K562 (cell line): Measurements from ENCODE around the gene RALB. TPM values are rescaled to one million over a fixed set of nuclear protein-coding genes. Genes with fewer than 3 reads are reported as not detected.

Experiments used
- FOSL1 ChIP-seq: fragments of 200-800 bp; sonication (Bioruptor generic); conservative IDR thresholded peaks from 2 replicates; pipeline ENCODE4 v1.6.1; 2016; ENCODE audit warnings: missing genetic modification characterization, missing compliant biosample characterization
- FOXJ2 ChIP-seq: fragments of 200-800 bp; sonication (Bioruptor generic); IDR thresholded peaks from 2 replicates; pipeline ENCODE4 v1.6.1; 2016; ENCODE audit warnings: missing genetic modification characterization, missing compliant biosample characterization
- FOXM1 ChIP-seq, 2 experiments: fragments of 450-650 bp in 1 of 2; sonication (generic) in 1 of 2; formaldehyde crosslinking in 1 of 2; IDR thresholded peaks; 2 replicates each; pipeline versions ENCODE4 v1.6.1 to v1.9.0; 2017 to 2022; ENCODE audit warnings: low read depth in 2 of 2, mild to moderate bottlenecking in 2 of 2, missing genetic modification reagents in 1 of 2, moderate library complexity in 1 of 2
- HNRNPL ChIP-seq: fragments of 200-400 bp; formaldehyde crosslinking; IDR thresholded peaks from 2 replicates; pipeline ENCODE4 v1.6.1; 2017; ENCODE audit warnings: low read depth, mild to moderate bottlenecking, low read length
- KHSRP ChIP-seq: fragments of 450-650 bp; IDR thresholded peaks from 2 replicates; pipeline ENCODE4 v1.6.1; 2017
- SAFB ChIP-seq: fragments of 200-400 bp; formaldehyde crosslinking; IDR thresholded peaks from 2 replicates; pipeline ENCODE4 v1.6.1; 2017; ENCODE audit warnings: low read depth, low read length, borderline replicate concordance
- SLC30A9 ChIP-seq: fragments of 250-450 bp; sonication (Bioruptor Pico); IDR thresholded peaks from 2 replicates; pipeline ENCODE4 v1.8.0; 2022; ENCODE audit warnings: mild to moderate bottlenecking, moderate library complexity
- SP2 ChIP-seq: IDR thresholded peaks from 2 replicates; pipeline ENCODE4 v1.6.1; 2011; ENCODE audit warnings: mild to moderate bottlenecking, low read depth, low read length, moderate library complexity; ENCODE audit not compliant: poor library complexity, severe bottlenecking; ENCODE audit errors: extremely low read depth
- SRSF1 ChIP-seq: fragments of 200-400 bp; formaldehyde crosslinking; IDR thresholded peaks from 2 replicates; pipeline ENCODE4 v1.6.1; 2017; ENCODE audit warnings: mild to moderate bottlenecking, low read depth, low read length, moderate library complexity
- SUPT5H ChIP-seq: fragments of 450-650 bp; IDR thresholded peaks from 2 replicates; pipeline ENCODE4 v1.6.1; 2016
- TEAD1 ChIP-seq, 2 experiments: fragments of 450-650 bp in 1 of 2; sonication (generic) in 1 of 2; formaldehyde crosslinking; IDR thresholded peaks; 2 replicates each; pipeline versions ENCODE4 v1.4.0 to v1.8.0; 2020 to 2022; ENCODE audit warnings: mild to moderate bottlenecking in 2 of 2, missing genetic modification reagents in 1 of 2
- THAP12 ChIP-seq: fragments of 250-450 bp; sonication (Bioruptor Pico); IDR thresholded peaks from 2 replicates; pipeline ENCODE4 v1.9.0; 2021; ENCODE audit warnings: mild to moderate bottlenecking, inconsistent platforms
- ZEB2 ChIP-seq: fragments of 450-650 bp; IDR thresholded peaks from 2 replicates; pipeline ENCODE4 v1.6.1; 2016
- ZNF431 ChIP-seq: sonication (generic); formaldehyde crosslinking; IDR thresholded peaks from 2 replicates; pipeline ENCODE4 v1.8.0; 2022; ENCODE audit warnings: mild to moderate bottlenecking, missing genetic modification reagents
- polyA plus RNA-seq, 8 experiments: library from polyadenylated mRNA; depleted of rRNA in 4 of 8; stranded (reverse) in 5 of 8; unstranded in 3 of 8; fragments of >200 nt; fragmentation: Nextera tagmentation in 2 of 8; fragmentation: Illumina TruSeq in 1 of 8; extraction: Ambion mirVana in 2 of 8; extraction: Trizol in 1 of 8; gene quantifications; 2 replicates each; pipeline versions ENCODE4 v1.2.1 to v1.2.3, GENCODE V29; 2011 to 2014; ENCODE audit warnings: inconsistent platforms in 1 of 8, missing spikeins in 1 of 8
- total RNA-seq, 7 experiments: library from RNA; depleted of rRNA in 6 of 7; stranded (reverse); fragments of >200 nt in 6 of 7; fragmentation: Illumina TruSeq in 2 of 7; extraction: Trizol in 2 of 7; gene quantifications; 2 replicates each; pipeline versions ENCODE4 v1.2.1 to v1.2.3, GENCODE V29; 2011 to 2021; ENCODE audit warnings: low replicate concordance in 1 of 7
- TF ChIP-seq, protein P1 (sequence below): sonication (generic); formaldehyde crosslinking; IDR thresholded peaks from 2 replicates; pipeline ENCODE4 v1.8.0; 2023; ENCODE audit warnings: mild to moderate bottlenecking, missing genetic modification reagents
- TF ChIP-seq, protein P2 (sequence below), 3 experiments: fragments of 200-800 bp in 1 of 3; fragments of 250-450 bp in 1 of 3; fragments of 450-650 bp in 1 of 3; sonication (Bioruptor Pico) in 1 of 3; sonication (Bioruptor generic) in 1 of 3; formaldehyde crosslinking in 1 of 3; IDR thresholded peaks; 2 replicates each; pipeline versions ENCODE4 v1.6.1 to v1.8.0; 2016 to 2022; ENCODE audit warnings: mild to moderate bottlenecking in 2 of 3, missing genetic modification characterization in 2 of 3, missing compliant biosample characterization in 1 of 3, moderate library complexity in 1 of 3

Gene RALB
- total and polyA plus RNA-seq, 9 of the 15 experiments (the other 6 are each of a cell fraction or from before 2014, with no cell fraction given): 14.8 to 65.6 (median 38.4) TPM

GRCh38 chr2:120252225-120253020 lies at the start of gene RALB (continued):
- TF ChIP-seq SLC30A9 (no peak), KHSRP (no peak), ZEB2 (no peak), FOXJ2 (tag) (no peak; the same call in 1 of the 2 replicates), ZNF431 (CRISPR knock-in tag) (no peak), FOSL1 (tag) (no peak), FOXM1 (IDR thresholded peaks at IDR 0.05; ENCODE audit: low read depth) (no peak), FOXM1 (CRISPR knock-in tag; IDR thresholded peaks at IDR 0.05; ENCODE audit: low read depth) (no peak), SRSF1 (no peak), TEAD1 (CRISPR knock-in tag; IDR thresholded peaks at IDR 0.05) (peak; percentile 20 to 30; a peak in 1 of 4 replicates), THAP12 (no peak), SP2 (peak; percentile 60), SAFB (no peak), SUPT5H (peak; percentile 70), HNRNPL (peak; percentile 69; the same call in 1 of the 2 replicates)
- TF ChIP-seq, protein P1, sequence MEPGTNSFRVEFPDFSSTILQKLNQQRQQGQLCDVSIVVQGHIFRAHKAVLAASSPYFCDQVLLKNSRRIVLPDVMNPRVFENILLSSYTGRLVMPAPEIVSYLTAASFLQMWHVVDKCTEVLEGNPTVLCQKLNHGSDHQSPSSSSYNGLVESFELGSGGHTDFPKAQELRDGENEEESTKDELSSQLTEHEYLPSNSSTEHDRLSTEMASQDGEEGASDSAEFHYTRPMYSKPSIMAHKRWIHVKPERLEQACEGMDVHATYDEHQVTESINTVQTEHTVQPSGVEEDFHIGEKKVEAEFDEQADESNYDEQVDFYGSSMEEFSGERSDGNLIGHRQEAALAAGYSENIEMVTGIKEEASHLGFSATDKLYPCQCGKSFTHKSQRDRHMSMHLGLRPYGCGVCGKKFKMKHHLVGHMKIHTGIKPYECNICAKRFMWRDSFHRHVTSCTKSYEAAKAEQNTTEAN: no peak
- TF ChIP-seq, protein P2, sequence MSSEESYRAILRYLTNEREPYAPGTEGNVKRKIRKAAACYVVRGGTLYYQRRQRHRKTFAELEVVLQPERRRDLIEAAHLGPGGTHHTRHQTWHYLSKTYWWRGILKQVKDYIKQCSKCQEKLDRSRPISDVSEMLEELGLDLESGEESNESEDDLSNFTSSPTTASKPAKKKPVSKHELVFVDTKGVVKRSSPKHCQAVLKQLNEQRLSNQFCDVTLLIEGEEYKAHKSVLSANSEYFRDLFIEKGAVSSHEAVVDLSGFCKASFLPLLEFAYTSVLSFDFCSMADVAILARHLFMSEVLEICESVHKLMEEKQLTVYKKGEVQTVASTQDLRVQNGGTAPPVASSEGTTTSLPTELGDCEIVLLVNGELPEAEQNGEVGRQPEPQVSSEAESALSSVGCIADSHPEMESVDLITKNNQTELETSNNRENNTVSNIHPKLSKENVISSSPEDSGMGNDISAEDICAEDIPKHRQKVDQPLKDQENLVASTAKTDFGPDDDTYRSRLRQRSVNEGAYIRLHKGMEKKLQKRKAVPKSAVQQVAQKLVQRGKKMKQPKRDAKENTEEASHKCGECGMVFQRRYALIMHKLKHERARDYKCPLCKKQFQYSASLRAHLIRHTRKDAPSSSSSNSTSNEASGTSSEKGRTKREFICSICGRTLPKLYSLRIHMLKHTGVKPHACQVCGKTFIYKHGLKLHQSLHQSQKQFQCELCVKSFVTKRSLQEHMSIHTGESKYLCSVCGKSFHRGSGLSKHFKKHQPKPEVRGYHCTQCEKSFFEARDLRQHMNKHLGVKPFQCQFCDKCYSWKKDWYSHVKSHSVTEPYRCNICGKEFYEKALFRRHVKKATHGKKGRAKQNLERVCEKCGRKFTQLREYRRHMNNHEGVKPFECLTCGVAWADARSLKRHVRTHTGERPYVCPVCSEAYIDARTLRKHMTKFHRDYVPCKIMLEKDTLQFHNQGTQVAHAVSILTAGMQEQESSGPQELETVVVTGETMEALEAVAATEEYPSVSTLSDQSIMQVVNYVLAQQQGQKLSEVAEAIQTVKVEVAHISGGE (CRISPR knock-in tag; IDR thresholded peaks at IDR 0.05): no peak; a peak in 1 of 6 replicates
